Sigmoid colon (tissue), 7 donors: Measurements from ENCODE around the gene FAM83G. TPM values are rescaled to one million over a fixed set of nuclear protein-coding genes. Genes with fewer than 3 reads are reported as not detected.

ENCODE experiments used
- DNase-seq: peaks from one replicate; pipeline ENCODE4 v3.0.0-alpha.2; 2019
- H3K27ac ChIP-seq, 4 donors: fragments of 200-600 bp; sonication (generic); one replicate each; pipeline ENCODE4 v1.5.1; 2016 to 2019; ENCODE audit warnings: mild to moderate bottlenecking in 1 of 4
- H3K27me3 ChIP-seq, 3 donors: fragments of 200-600 bp; sonication (generic); one replicate each; pipeline ENCODE4 v1.5.1; 2019; ENCODE audit warnings: mild to moderate bottlenecking in 1 of 3
- H3K36me3 ChIP-seq, 4 donors: fragments of 200-600 bp; sonication (generic); one replicate each; pipeline ENCODE4 v1.5.1; 2016 to 2019
- H3K4me1 ChIP-seq, 4 donors: fragments of 200-600 bp; sonication (generic); one replicate each; pipeline ENCODE4 v1.5.1; 2017 to 2019
- H3K4me3 ChIP-seq, 4 donors: fragments of 200-600 bp; sonication (generic); one replicate each; pipeline ENCODE4 v1.5.1; 2017 to 2019; ENCODE audit warnings: mild to moderate bottlenecking in 2 of 4, moderate library complexity in 1 of 4
- H3K9me3 ChIP-seq, 4 donors: fragments of 200-600 bp in 3 of 4; sonication (generic) in 3 of 4; one replicate each; pipeline versions ENCODE4 v1.5.1 to v1.6.1; 2013 to 2019
- EP300 ChIP-seq, 4 donors: sonication (generic); formaldehyde crosslinking; IDR thresholded peaks; one replicate each; pipeline ENCODE4 v1.6.1; 2017; ENCODE audit warnings: antibody characterized with exemption in 4 of 4
- POLR2A ChIP-seq, 2 donors: fragments of 450-650 bp; IDR thresholded peaks; one replicate each; pipeline ENCODE4 v1.6.1; 2016; ENCODE audit warnings: antibody characterized with exemption in 2 of 2, mild to moderate bottlenecking in 2 of 2, moderate library complexity in 2 of 2
- POLR2AphosphoS5 ChIP-seq, 4 donors: sonication (generic); formaldehyde crosslinking; IDR thresholded peaks; one replicate each; pipeline ENCODE4 v1.6.1; 2017; ENCODE audit warnings: antibody characterized with exemption in 4 of 4
- WGBS, 2 donors: extraction: QIAGEN DNeasy Blood & Tissue Kit; methylation state at CpG; one replicate each; pipeline ENCODE4 v1.1.7; 2013; 5-methylcytosine and 5-hydroxymethylcytosine counted together
- intact Hi-C: fragments of 100-400 bp; cut with DNase I; formaldehyde crosslinking; loops from one replicate; pipeline ENCODE4 v1.15.1; 2023
- polyA plus RNA-seq, 3 donors: library from polyadenylated mRNA; stranded (reverse); fragments of 200-250 nt; gene quantifications; one replicate each; pipeline ENCODE4 v1.2.3, GENCODE V29; 2013
- total RNA-seq, 4 donors: library from RNA; depleted of rRNA; stranded (reverse); fragments of >200 nt; gene quantifications; one replicate each; pipeline ENCODE4 v1.1.0, GENCODE V29; 2016
- TF ChIP-seq, protein P1 (sequence below), 4 experiments: fragments of 450-650 bp in 3 of 4; fragments of 200-600 bp in 1 of 4; IDR thresholded peaks; one replicate each; pipeline ENCODE4 v1.5.1; 2016 to 2019; ENCODE audit warnings: antibody characterized with exemption in 4 of 4, mild to moderate bottlenecking in 3 of 4, moderate library complexity in 2 of 4
- donor health status: healthy with polysubstance abuse.
- donor health status: Bipolar disorder and iron deficiency.
- donor health status: healthy.

Gene FAM83G
- total and polyA plus RNA-seq, 7 donors: 2.3 to 23.8 (median 2.9) TPM

DNA sequence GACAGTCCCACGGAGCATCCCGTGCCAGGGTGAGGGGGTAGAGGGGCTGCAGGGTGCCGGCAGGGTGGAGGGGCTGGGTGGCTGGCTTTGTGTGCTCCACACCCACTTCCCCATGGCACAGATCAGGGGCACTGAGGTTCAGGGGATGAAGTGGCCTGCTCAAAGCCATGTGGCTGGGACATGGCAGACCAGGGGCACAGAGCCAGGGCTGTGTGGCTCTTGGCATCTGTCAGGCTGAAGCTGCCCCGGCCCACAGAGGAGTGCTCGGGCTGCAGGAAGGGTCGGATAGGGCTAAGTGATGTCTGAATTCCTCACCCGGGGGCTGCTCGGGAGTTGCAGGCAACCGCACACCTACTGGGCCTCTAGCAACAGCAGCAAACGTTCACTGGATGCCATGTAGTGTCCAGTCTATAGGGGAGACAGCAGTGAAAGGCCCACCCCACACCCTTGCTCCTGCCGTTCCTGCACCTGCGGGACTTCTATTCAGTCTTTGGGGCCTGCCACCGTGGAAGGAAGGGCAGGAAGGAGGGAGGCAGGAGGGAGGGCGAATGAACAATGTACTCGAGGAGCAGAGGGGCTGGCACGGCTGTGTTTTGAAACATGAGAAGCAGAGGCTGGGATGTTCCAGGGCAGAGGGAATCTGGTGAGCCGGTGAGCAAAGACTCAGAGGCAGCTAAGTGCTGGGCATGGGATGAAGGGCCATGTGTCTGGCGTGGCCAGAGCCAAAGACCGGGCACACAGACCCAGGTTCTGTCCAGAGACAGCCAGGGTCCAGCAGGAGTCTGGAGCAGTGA lies 37.5 kb downstream of the FAM83G start:
- H3K4me3 ChIP-seq: no peak overlapping the region
- no peak overlapping the region for H3K27ac ChIP-seq
- DNase-seq: no peak
- intact Hi-C loops: no loop called here
- WGBS, 2 donors: 70% methylated on average over 19 of the region's 19 CpGs
- no peaks in the 10 kb centered on the region for H3K27me3 ChIP-seq
- TF ChIP-seq POLR2A (IDR thresholded peaks at IDR 0.05): no peak
- TF ChIP-seq, protein P1, sequence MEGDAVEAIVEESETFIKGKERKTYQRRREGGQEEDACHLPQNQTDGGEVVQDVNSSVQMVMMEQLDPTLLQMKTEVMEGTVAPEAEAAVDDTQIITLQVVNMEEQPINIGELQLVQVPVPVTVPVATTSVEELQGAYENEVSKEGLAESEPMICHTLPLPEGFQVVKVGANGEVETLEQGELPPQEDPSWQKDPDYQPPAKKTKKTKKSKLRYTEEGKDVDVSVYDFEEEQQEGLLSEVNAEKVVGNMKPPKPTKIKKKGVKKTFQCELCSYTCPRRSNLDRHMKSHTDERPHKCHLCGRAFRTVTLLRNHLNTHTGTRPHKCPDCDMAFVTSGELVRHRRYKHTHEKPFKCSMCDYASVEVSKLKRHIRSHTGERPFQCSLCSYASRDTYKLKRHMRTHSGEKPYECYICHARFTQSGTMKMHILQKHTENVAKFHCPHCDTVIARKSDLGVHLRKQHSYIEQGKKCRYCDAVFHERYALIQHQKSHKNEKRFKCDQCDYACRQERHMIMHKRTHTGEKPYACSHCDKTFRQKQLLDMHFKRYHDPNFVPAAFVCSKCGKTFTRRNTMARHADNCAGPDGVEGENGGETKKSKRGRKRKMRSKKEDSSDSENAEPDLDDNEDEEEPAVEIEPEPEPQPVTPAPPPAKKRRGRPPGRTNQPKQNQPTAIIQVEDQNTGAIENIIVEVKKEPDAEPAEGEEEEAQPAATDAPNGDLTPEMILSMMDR (IDR thresholded peaks at IDR 0.05): no peak
- TF ChIP-seq POLR2AphosphoS5 (IDR thresholded peaks at IDR 0.05): no peak
- TF ChIP-seq EP300 (IDR thresholded peaks at IDR 0.05): no peak
- no peaks in the 10 kb centered on the region for H3K9me3 ChIP-seq
- peaks cover 0 to 2% (median 0%) of the 10 kb centered on the region in 4 donors for H3K4me1 ChIP-seq
- H3K36me3 ChIP-seq: no peaks in the 10 kb centered on the region

DNA sequence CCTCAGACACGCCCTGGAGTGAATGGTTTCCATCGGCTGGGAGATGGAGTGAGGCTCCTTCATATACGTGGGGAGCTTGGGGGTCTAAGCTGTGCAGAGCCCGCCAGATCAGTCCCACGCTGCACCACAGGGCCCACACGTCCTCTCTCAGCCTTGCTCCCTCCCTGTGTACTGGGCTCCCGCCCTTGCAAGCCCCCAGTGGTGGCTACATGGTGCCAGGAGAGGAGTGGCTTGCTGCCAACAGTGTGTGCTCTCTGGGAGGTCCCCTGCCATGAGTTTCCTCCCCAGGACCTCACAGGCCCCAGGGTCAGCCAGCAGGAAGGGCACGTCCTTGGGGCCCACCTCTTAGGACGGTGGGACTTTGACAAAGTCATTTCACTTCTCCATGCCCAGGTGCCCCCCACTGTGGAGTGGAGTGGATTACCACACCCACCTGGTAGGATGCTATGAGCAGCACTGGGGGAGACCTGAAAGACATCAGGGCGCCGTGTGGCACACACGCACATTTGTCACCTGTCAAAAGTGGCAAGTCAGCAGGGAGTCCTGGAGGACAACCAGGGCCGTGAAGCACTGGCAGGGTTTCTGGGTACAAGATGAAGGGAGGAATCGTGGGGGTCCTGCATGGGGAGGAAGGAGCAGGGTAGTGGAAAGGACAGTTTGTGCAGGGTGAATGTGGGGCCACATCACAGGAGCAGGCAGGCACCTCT lies 38.9 kb downstream of the FAM83G start:
- peaks cover 0 to 13% (median 10%) of the 10 kb centered on the region in 4 donors for H3K4me1 ChIP-seq
- TF ChIP-seq POLR2AphosphoS5 (IDR thresholded peaks at IDR 0.05) (no peak), POLR2A (IDR thresholded peaks at IDR 0.05) (no peak)
- H3K36me3 ChIP-seq: no peaks in the 10 kb centered on the region
- intact Hi-C loops: no loop called here
- H3K9me3 ChIP-seq: no peaks in the 10 kb centered on the region
- DNase-seq: no peak
- H3K27ac ChIP-seq: no peak overlapping the region
- 78 to 85% methylated on average over 14 of the region's 14 CpGs for WGBS, 2 donors
- H3K4me3 ChIP-seq: no peak overlapping the region
- no peaks in the 10 kb centered on the region for H3K27me3 ChIP-seq

DNA sequence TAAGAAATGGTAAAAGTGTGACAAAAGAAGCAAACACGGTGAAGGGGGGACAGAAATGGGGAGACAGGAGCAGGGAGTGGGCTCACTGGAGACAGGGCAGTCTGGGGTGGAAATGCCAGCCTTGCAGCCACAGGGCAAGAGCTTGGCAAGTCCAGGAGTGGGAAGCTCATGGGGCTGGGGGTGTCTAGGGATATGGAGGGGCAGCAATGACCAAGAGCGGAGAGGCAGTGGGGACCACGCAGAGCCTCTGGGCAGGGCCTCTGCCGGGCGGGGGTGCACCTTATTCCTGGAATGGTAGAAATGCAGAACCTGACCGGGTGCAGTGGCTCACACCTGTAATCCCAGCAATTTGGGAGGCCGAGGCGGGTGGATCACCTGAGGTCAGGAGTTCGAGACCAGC lies 40.0 kb downstream of the FAM83G start:
- no peak for DNase-seq
- TF ChIP-seq POLR2AphosphoS5 (IDR thresholded peaks at IDR 0.05): no peak
- TF ChIP-seq POLR2A (IDR thresholded peaks at IDR 0.05): no peak
- no peak for TF ChIP-seq EP300 (IDR thresholded peaks at IDR 0.05)
- TF ChIP-seq, protein P1 (IDR thresholded peaks at IDR 0.05): no peak
- 92 to 94% methylated on average over 9 of the region's 9 CpGs for WGBS, 2 donors
- Histone ChIP-seq H3K27me3 (no peaks in the 10 kb centered on the region), H3K36me3 (no peaks in the 10 kb centered on the region), H3K4me3 (no peak overlapping the region), H3K9me3 (no peaks in the 10 kb centered on the region), H3K27ac (no peak overlapping the region), H3K4me1 (peaks cover 0 to 13% (median 10%) of the 10 kb centered on the region in 4 donors)
- intact Hi-C loops: loop anchor here (5.0 kb wide), 1 partner anchor 147 kb away; no protein-coding TSS in a partner anchor

DNA sequence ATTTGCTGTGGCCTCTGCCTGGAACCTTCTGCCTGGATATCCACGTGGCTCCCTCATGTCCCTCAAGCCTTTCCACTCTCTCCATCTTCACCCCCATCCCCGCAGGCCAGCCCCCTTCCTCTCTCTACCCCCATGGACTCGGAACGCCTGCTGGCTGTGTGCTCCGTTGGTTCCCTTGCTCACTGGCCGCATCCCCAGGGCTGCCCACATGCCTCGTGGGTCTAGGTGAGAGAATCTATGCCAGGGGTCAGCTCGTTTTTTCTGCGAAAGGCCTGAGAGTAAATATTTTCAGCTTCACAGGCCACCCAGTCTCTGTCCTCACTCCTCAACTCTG lies 40.6 kb downstream of the FAM83G start:
- Histone ChIP-seq H3K4me1 (peaks cover 0 to 13% (median 10%) of the 10 kb centered on the region in 4 donors), H3K27ac (no peak overlapping the region), H3K36me3 (no peaks in the 10 kb centered on the region), H3K27me3 (no peaks in the 10 kb centered on the region), H3K9me3 (no peaks in the 10 kb centered on the region), H3K4me3 (no peak overlapping the region)
- 89 to 91% methylated on average over 9 of the region's 9 CpGs for WGBS, 2 donors
- DNase-seq: no peak
- intact Hi-C loops: loop anchor here (5.0 kb wide), 1 partner anchor 147 kb away; no protein-coding TSS in a partner anchor
- no peak for TF ChIP-seq POLR2A (IDR thresholded peaks at IDR 0.05)
- TF ChIP-seq, protein P1 (IDR thresholded peaks at IDR 0.05): no peak
- no peak for TF ChIP-seq EP300 (IDR thresholded peaks at IDR 0.05)
